ENCODE measurements around the gene SH3GL2.

DNA sequence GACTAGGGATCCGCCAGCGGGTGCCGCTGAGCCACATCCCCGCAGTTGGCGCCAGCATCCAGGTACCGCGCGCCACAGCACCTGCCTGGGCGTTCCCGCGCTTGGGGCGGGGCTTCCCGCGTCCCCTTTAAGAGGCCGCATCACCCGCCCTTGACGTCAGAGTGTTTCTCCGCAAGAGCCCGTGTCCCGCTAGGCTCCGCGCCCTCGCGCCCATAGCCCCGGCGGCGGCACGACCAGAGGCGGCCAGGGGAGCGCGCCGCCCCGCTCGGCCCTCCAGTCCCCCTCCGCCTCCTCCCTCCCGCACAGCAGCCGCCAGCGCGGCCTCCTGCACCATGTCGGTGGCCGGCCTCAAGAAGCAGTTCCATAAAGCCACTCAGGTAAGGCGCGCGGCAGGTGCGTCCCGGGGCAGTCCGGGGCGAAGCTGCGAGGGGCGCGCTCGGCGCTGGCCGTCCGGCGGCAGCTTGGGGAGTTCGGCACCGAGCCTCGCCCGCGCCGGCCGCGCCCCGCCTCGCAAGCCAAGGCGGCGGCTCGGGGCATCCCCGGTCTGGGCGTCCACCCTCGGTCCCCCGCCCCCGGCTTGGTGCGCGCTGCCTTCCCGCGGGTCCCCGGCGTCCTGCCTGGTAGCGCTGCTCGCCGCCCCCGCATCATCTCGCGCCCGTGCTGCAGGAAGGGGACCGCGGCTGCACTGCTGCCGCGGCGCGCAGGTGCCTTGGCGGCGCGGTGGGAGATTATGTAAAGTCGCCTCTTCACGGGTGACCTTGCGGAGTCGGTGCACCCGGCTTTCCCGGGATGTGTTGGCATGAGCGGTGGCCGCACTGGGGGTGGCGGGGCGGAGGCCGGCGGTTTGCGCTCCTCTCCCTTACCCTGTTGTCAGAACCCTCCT lies at the start of gene SH3GL2:
- TF ChIP-seq, protein P1, sequence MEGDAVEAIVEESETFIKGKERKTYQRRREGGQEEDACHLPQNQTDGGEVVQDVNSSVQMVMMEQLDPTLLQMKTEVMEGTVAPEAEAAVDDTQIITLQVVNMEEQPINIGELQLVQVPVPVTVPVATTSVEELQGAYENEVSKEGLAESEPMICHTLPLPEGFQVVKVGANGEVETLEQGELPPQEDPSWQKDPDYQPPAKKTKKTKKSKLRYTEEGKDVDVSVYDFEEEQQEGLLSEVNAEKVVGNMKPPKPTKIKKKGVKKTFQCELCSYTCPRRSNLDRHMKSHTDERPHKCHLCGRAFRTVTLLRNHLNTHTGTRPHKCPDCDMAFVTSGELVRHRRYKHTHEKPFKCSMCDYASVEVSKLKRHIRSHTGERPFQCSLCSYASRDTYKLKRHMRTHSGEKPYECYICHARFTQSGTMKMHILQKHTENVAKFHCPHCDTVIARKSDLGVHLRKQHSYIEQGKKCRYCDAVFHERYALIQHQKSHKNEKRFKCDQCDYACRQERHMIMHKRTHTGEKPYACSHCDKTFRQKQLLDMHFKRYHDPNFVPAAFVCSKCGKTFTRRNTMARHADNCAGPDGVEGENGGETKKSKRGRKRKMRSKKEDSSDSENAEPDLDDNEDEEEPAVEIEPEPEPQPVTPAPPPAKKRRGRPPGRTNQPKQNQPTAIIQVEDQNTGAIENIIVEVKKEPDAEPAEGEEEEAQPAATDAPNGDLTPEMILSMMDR (IDR thresholded peaks at IDR 0.05), result no peak
- no peak for TF ChIP-seq POLR2A (IDR thresholded peaks at IDR 0.05)

All from Peyer's patch (tissue), 4 donors.